Gastroesophageal sphincter (tissue), 3 donors: ENCODE data around the gene STK40.

Experiments
- CTCF ChIP-seq, 4 experiments: fragments of 200-600 bp in 2 of 4; fragments of 450-650 bp in 2 of 4; sonication (generic) in 1 of 4; IDR thresholded peaks; one replicate each; pipeline ENCODE4 v1.5.1; 2017 to 2019; ENCODE audit warnings: antibody characterized with exemption in 4 of 4, mild to moderate bottlenecking in 2 of 4, moderate library complexity in 2 of 4
- EP300 ChIP-seq: sonication (generic); formaldehyde crosslinking; IDR thresholded peaks from one replicate; pipeline ENCODE4 v1.6.1; 2017; ENCODE audit warnings: antibody characterized with exemption, mild to moderate bottlenecking
- POLR2AphosphoS5 ChIP-seq: sonication (generic); formaldehyde crosslinking; IDR thresholded peaks from one replicate; pipeline ENCODE4 v1.6.1; 2017; ENCODE audit warnings: antibody characterized with exemption

- TF ChIP-seq CTCF (IDR thresholded peaks at IDR 0.05) (no peak), POLR2AphosphoS5 (no peak), EP300 (no peak)
Observed at GRCh38 chr1:36401602-36402503, 16.1 kb upstream of the STK40 start.
